DND-41 (cell line): ENCODE results near the gene SOS2.

Experiments used
- ATAC-seq: fragments of 200-7000 bp; cut with Tn5 transposase; 3 replicates; pipeline ENCODE4 v1.9.1; 2021; ENCODE audit warnings: low read depth; ENCODE audit not compliant: insufficient read depth
- DNase-seq: peaks from one replicate; pipeline ENCODE4 v3.0.0-alpha.2; 2020
- H2AFZ ChIP-seq: 2 replicates; pipeline ENCODE4 v1.6.0; 2012; ENCODE audit warnings: low read depth, low read length
- H3K27ac ChIP-seq: 2 replicates; pipeline ENCODE4 v1.5.1; 2012; ENCODE audit warnings: low read length, inconsistent platforms
- H3K27me3 ChIP-seq: fragments of 200-600 bp; sonication (generic); 2 replicates; pipeline ENCODE4 v1.6.0; 2012; ENCODE audit warnings: low read length, mild to moderate bottlenecking, inconsistent platforms; ENCODE audit not compliant: insufficient read depth, poor library complexity
- H3K36me3 ChIP-seq: 2 replicates; pipeline ENCODE4 v1.5.1; 2012; ENCODE audit warnings: low read length, inconsistent platforms; ENCODE audit not compliant: insufficient read depth
- H3K4me1 ChIP-seq: 2 replicates; pipeline ENCODE4 v1.5.1; 2012; ENCODE audit warnings: mild to moderate bottlenecking, low read length; ENCODE audit not compliant: insufficient read depth
- H3K4me2 ChIP-seq: 2 replicates; pipeline ENCODE4 v1.6.0; 2012; ENCODE audit warnings: mild to moderate bottlenecking, moderate library complexity, low read length, inconsistent platforms; ENCODE audit not compliant: insufficient read depth
- H3K4me3 ChIP-seq, 2 experiments: fragments of 200-600 bp in 1 of 2; shearing (Covaris generic) in 1 of 2; 2 replicates each; pipeline ENCODE4 v1.5.1; 2012 to 2016; ENCODE audit warnings: inconsistent platforms in 2 of 2, low read length in 2 of 2, mild to moderate bottlenecking in 2 of 2, low read depth in 1 of 2, moderate library complexity in 1 of 2
- H3K79me2 ChIP-seq: 2 replicates; pipeline ENCODE4 v1.6.0; 2012; ENCODE audit warnings: low read length, inconsistent platforms; ENCODE audit not compliant: insufficient read depth
- H3K9ac ChIP-seq: 2 replicates; pipeline ENCODE4 v1.6.0; 2012; ENCODE audit warnings: low read depth, mild to moderate bottlenecking, inconsistent platforms, low read length, moderate library complexity
- H3K9me3 ChIP-seq: 2 replicates; pipeline ENCODE4 v1.5.1; 2012; ENCODE audit warnings: low read length, moderate library complexity, mild to moderate bottlenecking, inconsistent platforms; ENCODE audit not compliant: insufficient read depth, severe bottlenecking
- H4K20me1 ChIP-seq: 2 replicates; pipeline ENCODE4 v1.6.0; 2012; ENCODE audit warnings: low read length; ENCODE audit not compliant: insufficient read depth
- EZH2 ChIP-seq: IDR thresholded peaks from 3 replicates; pipeline ENCODE4 v1.6.1; 2012; ENCODE audit warnings: borderline replicate concordance, low read depth, mild to moderate bottlenecking, moderate library complexity, low read length, inconsistent platforms; ENCODE audit not compliant: severe bottlenecking
- TF ChIP-seq, protein P1 (sequence below): IDR thresholded peaks from 2 replicates; pipeline ENCODE4 v1.5.1; 2012; ENCODE audit warnings: borderline replicate concordance, low read length, moderate library complexity, mild to moderate bottlenecking; ENCODE audit not compliant: poor library complexity, severe bottlenecking; ENCODE audit errors: extremely low read depth

Gene SOS2

DNA sequence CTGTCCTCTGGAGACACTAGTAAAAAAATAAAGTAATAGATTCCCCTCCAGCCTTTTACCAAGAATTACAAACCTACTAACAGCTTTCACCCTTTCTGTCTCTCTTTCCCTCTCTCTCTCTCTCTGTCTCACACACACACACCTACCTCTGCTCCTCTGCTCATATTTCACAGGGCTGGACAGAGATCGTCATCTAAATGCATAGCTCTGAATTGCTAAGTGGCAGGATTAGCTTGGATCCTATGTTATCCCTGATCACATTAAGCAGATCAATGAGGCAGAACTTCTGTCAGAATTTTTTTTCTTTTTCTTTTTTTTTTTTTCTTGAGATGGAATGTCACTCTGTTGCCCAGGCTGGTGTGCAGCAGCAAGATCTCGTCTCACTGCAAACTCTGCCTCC is 137.9 kb downstream of the SOS2 start:
- TF ChIP-seq EZH2 = no peak
- TF ChIP-seq, protein P1, sequence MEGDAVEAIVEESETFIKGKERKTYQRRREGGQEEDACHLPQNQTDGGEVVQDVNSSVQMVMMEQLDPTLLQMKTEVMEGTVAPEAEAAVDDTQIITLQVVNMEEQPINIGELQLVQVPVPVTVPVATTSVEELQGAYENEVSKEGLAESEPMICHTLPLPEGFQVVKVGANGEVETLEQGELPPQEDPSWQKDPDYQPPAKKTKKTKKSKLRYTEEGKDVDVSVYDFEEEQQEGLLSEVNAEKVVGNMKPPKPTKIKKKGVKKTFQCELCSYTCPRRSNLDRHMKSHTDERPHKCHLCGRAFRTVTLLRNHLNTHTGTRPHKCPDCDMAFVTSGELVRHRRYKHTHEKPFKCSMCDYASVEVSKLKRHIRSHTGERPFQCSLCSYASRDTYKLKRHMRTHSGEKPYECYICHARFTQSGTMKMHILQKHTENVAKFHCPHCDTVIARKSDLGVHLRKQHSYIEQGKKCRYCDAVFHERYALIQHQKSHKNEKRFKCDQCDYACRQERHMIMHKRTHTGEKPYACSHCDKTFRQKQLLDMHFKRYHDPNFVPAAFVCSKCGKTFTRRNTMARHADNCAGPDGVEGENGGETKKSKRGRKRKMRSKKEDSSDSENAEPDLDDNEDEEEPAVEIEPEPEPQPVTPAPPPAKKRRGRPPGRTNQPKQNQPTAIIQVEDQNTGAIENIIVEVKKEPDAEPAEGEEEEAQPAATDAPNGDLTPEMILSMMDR = no peak
- Histone ChIP-seq H3K9ac (no peak overlapping the region), H3K4me2 (no peak overlapping the region), H3K36me3 (no peaks in the 10 kb centered on the region), H4K20me1 (no peaks in the 10 kb centered on the region), H3K9me3 (no peaks in the 10 kb centered on the region), H3K79me2 (no peaks in the 10 kb centered on the region), H3K27me3 (no peaks in the 10 kb centered on the region), H2AFZ (no peak overlapping the region), H3K4me1 (no peaks in the 10 kb centered on the region), H3K27ac (no peak overlapping the region), H3K4me3 (no peak overlapping the region)
- no peak for DNase-seq
- no peak for ATAC-seq

GRCh38 chr14:50092006-50092555 is 139.3 kb downstream of the SOS2 start:
- Histone ChIP-seq H3K27me3 (no peaks in the 10 kb centered on the region), H3K9ac (no peak overlapping the region), H3K4me1 (no peaks in the 10 kb centered on the region), H3K36me3 (no peaks in the 10 kb centered on the region), H3K27ac (no peak overlapping the region), H3K4me3 (no peak overlapping the region), H4K20me1 (no peaks in the 10 kb centered on the region), H2AFZ (no peak overlapping the region), H3K9me3 (no peaks in the 10 kb centered on the region), H3K79me2 (no peaks in the 10 kb centered on the region), H3K4me2 (no peak overlapping the region)
- ATAC-seq (no peak), DNase-seq (no peak)
- no peak for TF ChIP-seq EZH2
- TF ChIP-seq, protein P1 = no peak

DNA sequence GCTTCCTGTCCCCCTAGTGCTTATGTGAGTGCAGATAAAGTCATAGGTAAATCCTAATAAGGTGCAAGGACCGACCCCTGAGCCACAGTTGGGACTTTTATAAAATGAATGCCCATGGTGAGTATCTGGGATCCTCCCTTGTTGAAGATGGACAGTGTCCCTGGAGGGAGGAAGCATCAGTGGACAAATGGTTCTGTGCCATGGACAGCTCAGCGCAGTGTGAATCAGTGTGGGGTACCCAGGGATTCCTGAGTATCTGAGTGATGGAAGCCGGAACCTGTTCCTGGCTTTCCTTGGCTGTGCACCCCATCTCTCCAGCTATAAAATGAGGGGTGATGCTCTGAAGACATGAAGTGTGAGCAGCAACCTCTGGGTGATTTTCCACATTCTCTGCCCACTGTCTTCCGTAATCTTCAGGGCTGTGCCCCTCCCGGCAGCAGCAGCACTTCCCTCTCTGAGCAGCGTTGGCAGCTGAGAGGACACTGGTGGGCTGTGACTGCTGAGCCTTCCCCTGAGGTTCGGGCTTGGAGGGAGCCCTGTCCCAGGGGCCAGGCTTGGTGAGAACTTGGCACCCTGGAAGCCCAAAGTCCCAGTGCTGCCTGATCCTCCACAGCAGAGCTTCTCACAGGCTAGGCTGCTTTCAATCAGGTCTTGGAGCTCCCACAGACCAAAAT is 140.0 kb downstream of the SOS2 start:
- no peaks in the 10 kb centered on the region for H3K27me3 ChIP-seq
- no peak for TF ChIP-seq EZH2
- TF ChIP-seq, protein P1 = no peak

More for the DNA sequence above, 140.0 kb downstream of the SOS2 start:
- Histone ChIP-seq H3K36me3 (no peaks in the 10 kb centered on the region), H3K27ac (no peak overlapping the region), H3K9me3 (no peaks in the 10 kb centered on the region), H3K4me3 (no peak overlapping the region), H3K9ac (no peak overlapping the region), H3K79me2 (no peaks in the 10 kb centered on the region), H4K20me1 (no peaks in the 10 kb centered on the region), H3K4me1 (no peaks in the 10 kb centered on the region), H2AFZ (no peak overlapping the region), H3K4me2 (no peak overlapping the region)
- DNase-seq = no peak
- ATAC-seq = no peak
